HepG2 (cell line): ENCODE data around the gene CAMTA1. TPM values are rescaled to one million over a fixed set of nuclear protein-coding genes. Genes with fewer than 3 reads are reported as not detected.

Experiments used
- ATAC-seq: fragments of 200-7000 bp; cut with Tn5 transposase; 3 replicates; pipeline ENCODE4 v1.9.1; 2020; ENCODE audit warnings: mild to moderate bottlenecking, moderate library complexity
- BruUV-seq: library from RNA; stranded (reverse); fragments of 400-500 nt; replicated peaks from 2 replicates; lab custom pipeline; 2021; lab: Mats Ljungman, UMichigan
- CTCF ChIA-PET: fragments of 300-600 bp; formaldehyde crosslinking; extraction: SDS; loops from one replicate; lab custom pipeline; 2021; ENCODE audit warnings: low total read pairs, inconsistent platforms, low intra/inter-chr PET ratio; lab: Yijun Ruan, JAX
- POLR2A ChIA-PET: fragments of 350-600 bp; sonication (Branson Sonifier 250); formaldehyde crosslinking; loops from one replicate; lab custom pipeline; 2020; ENCODE audit warnings: antibody characterized with exemption, inconsistent platforms; lab: Yijun Ruan, JAX
- DNase-seq: peaks from one replicate; pipeline ENCODE4 v3.0.0-alpha.2; 2015; ENCODE audit warnings: low spot score
- FAIRE-seq: peaks from 3 replicates; lab custom pipeline; 2011; peaks lifted over from hg19 to GRCh38; lab: Jason Lieb, UNC
- H2AFZ ChIP-seq: one replicate; pipeline ENCODE4 v1.6.1; 2011; ENCODE audit warnings: low read length, inconsistent platforms
- H3K27ac ChIP-seq: fragments of 300-600 bp; 3 replicates; pipeline ENCODE4 v1.8.0; 2011; ENCODE audit warnings: mixed run types, mild to moderate bottlenecking, mixed read lengths, low read length, inconsistent platforms; ENCODE audit not compliant: insufficient read depth; ENCODE audit errors: extremely low read length
- H3K27me3 ChIP-seq, 2 experiments: fragments of 200-600 bp in 1 of 2; 2 replicates in 1 of 2; 3 replicates in 1 of 2; pipeline versions ENCODE4 v1.6.0 to v1.8.0; 2011; ENCODE audit warnings: low read length in 2 of 2, mild to moderate bottlenecking in 2 of 2, moderate library complexity in 2 of 2, inconsistent platforms in 1 of 2; ENCODE audit not compliant: insufficient read depth in 2 of 2, control insufficient read depth in 1 of 2
- H3K36me3 ChIP-seq, 2 experiments: fragments of 200-600 bp in 1 of 2; replicated peaks in 1 of 2; 2 replicates in 1 of 2; 3 replicates in 1 of 2; pipeline versions ENCODE4 v1.5.1 to v1.8.0; 2011; ENCODE audit warnings: low read length in 2 of 2, inconsistent platforms in 1 of 2; ENCODE audit not compliant: insufficient read depth in 2 of 2, control insufficient read depth in 1 of 2
- H3K4me1 ChIP-seq: 2 replicates; pipeline ENCODE4 v1.5.1; 2012; ENCODE audit warnings: low read length, inconsistent platforms; ENCODE audit not compliant: insufficient read depth
- H3K4me2 ChIP-seq: 2 replicates; pipeline ENCODE4 v1.6.0; 2011; ENCODE audit warnings: low read depth, low read length, inconsistent platforms
- H3K4me3 ChIP-seq, 3 experiments: fragments of 200-600 bp in 1 of 3; sonication (generic), shearing (Covaris generic) in 1 of 3; replicated peaks in 1 of 3; 2 replicates each; pipeline ENCODE4 v1.5.1; 2011 to 2016; ENCODE audit warnings: low read length in 3 of 3, inconsistent platforms in 2 of 3, low read depth in 2 of 3, mild to moderate bottlenecking in 2 of 3, control low read depth in 1 of 3, mixed read lengths in 1 of 3; ENCODE audit not compliant: insufficient read depth in 1 of 3
- H3K79me2 ChIP-seq: one replicate; pipeline ENCODE4 v1.6.1; 2011; ENCODE audit warnings: low read length, inconsistent platforms; ENCODE audit not compliant: insufficient read depth
- H3K9ac ChIP-seq: 2 replicates; pipeline ENCODE4 v1.6.0; 2011; ENCODE audit warnings: mild to moderate bottlenecking, low read depth, low read length, inconsistent platforms; ENCODE audit not compliant: insufficient read depth
- H3K9me3 ChIP-seq: 2 replicates; pipeline ENCODE4 v1.5.1; 2012; ENCODE audit warnings: mild to moderate bottlenecking, low read length
- H4K20me1 ChIP-seq: 2 replicates; pipeline ENCODE4 v1.6.0; 2011; ENCODE audit warnings: inconsistent platforms, mild to moderate bottlenecking, low read length, moderate library complexity; ENCODE audit not compliant: insufficient read depth
- CBX5 ChIP-seq: sonication (generic); formaldehyde crosslinking; IDR thresholded peaks from 2 replicates; pipeline ENCODE4 v1.4.0; 2020; ENCODE audit warnings: missing genetic modification reagents, borderline replicate concordance
- HMGXB3 ChIP-seq: sonication (generic); formaldehyde crosslinking; IDR thresholded peaks from 2 replicates; pipeline ENCODE4 v1.4.0; 2020; ENCODE audit warnings: missing genetic modification reagents, borderline replicate concordance
- HNRNPLL ChIP-seq: fragments of 200-400 bp; formaldehyde crosslinking; IDR thresholded peaks from 2 replicates; pipeline ENCODE4 v1.6.1; 2017; ENCODE audit warnings: mild to moderate bottlenecking, low read depth, low read length; ENCODE audit not compliant: poor library complexity, severe bottlenecking
- NFE2L1 ChIP-seq: sonication (generic); formaldehyde crosslinking; IDR thresholded peaks from 2 replicates; pipeline ENCODE4 v1.4.0; 2020; ENCODE audit warnings: missing genetic modification reagents, mild to moderate bottlenecking, borderline replicate concordance
- NR1H2 ChIP-seq: sonication (generic); formaldehyde crosslinking; IDR thresholded peaks from 2 replicates; pipeline ENCODE4 v1.8.1; 2022; ENCODE audit warnings: low read depth, missing genetic modification reagents, borderline replicate concordance
- RXRB ChIP-seq: IDR thresholded peaks from 2 replicates; pipeline ENCODE4 v1.6.1; 2016; ENCODE audit warnings: borderline replicate concordance, missing genetic modification reagents, missing compliant biosample characterization
- ZNF274 ChIP-seq: sonication (generic); formaldehyde crosslinking; IDR thresholded peaks from 2 replicates; pipeline ENCODE4 v1.5.1; 2020; ENCODE audit warnings: mild to moderate bottlenecking, missing genetic modification reagents
- ZNF510 ChIP-seq: sonication (generic); formaldehyde crosslinking; IDR thresholded peaks from 2 replicates; pipeline ENCODE4 v1.4.0; 2020; ENCODE audit warnings: low read depth, mild to moderate bottlenecking, missing genetic modification reagents
- ZNF562 ChIP-seq: sonication (generic); formaldehyde crosslinking; IDR thresholded peaks from 2 replicates; pipeline ENCODE4 v1.8.0; 2022; ENCODE audit warnings: missing genetic modification reagents, borderline replicate concordance
- ZNF704 ChIP-seq: sonication (generic); formaldehyde crosslinking; IDR thresholded peaks from 2 replicates; pipeline ENCODE4 v1.8.1; 2023; ENCODE audit warnings: mild to moderate bottlenecking, inconsistent platforms, moderate library complexity, missing genetic modification reagents, borderline replicate concordance
- ZNF773 ChIP-seq: sonication (generic); formaldehyde crosslinking; IDR thresholded peaks from 2 replicates; pipeline ENCODE4 v1.4.0; 2020; ENCODE audit warnings: missing genetic modification reagents, borderline replicate concordance
- ZNF780A ChIP-seq: sonication (generic); formaldehyde crosslinking; IDR thresholded peaks from 2 replicates; pipeline ENCODE4 v1.8.0; 2022; ENCODE audit warnings: mild to moderate bottlenecking, missing genetic modification reagents, moderate library complexity
- WGBS: methylation state at CpG from one replicate; pipeline ENCODE4 v1.1.6; 2017; ENCODE audit warnings: low lambda C conversion rate; 5-methylcytosine and 5-hydroxymethylcytosine counted together
- in situ Hi-C: cut with HindIII; loops from 2 replicates; pipeline ENCODE4 v1.10.0; 2017; ENCODE audit warnings: low pct_unique_long_range_greater_than_20kb; ENCODE audit not compliant: extremely low pct_ligation_motif_present
- intact Hi-C: fragments of 100-400 bp; cut with micrococcal nuclease; formaldehyde crosslinking; loops from one replicate; pipeline ENCODE4 v1.10.0; 2022; ENCODE audit not compliant: unreplicated experiment
- polyA plus RNA-seq, 8 experiments: library from polyadenylated mRNA; depleted of rRNA in 3 of 8; stranded (reverse) in 7 of 8; unstranded in 1 of 8; fragments of >200 nt; fragmentation: Illumina TruSeq in 4 of 8; extraction: Trizol in 4 of 8; gene quantifications; 2 replicates each; pipeline versions ENCODE4 v1.2.1 to v1.2.3, GENCODE V29; 2011 to 2016; ENCODE audit warnings: low read depth in 4 of 8, missing spikeins in 1 of 8, mixed read lengths in 1 of 8; ENCODE audit not compliant: insufficient read depth in 1 of 8
- total RNA-seq, 5 experiments: library from RNA; depleted of rRNA; stranded (reverse); fragments of >200 nt; fragmentation: Illumina TruSeq; extraction: Trizol; gene quantifications; 2 replicates each; pipeline ENCODE4 v1.2.3, GENCODE V29; 2016; ENCODE audit warnings: low read depth in 1 of 5
- TF ChIP-seq, protein P1 (sequence below): sonication (generic); formaldehyde crosslinking; IDR thresholded peaks from 2 replicates; pipeline ENCODE4; 2020; ENCODE audit warnings: missing genetic modification reagents, mild to moderate bottlenecking, borderline replicate concordance

Gene CAMTA1
- total and polyA plus RNA-seq, 2 of the 13 experiments (the other 11 are each of a cell fraction or from before 2014, with no cell fraction given) = 25.0 to 36.4 TPM

GRCh38 chr1:7250176-7250575 is 464.9 kb downstream of the CAMTA1 start (continued):
- no peak for TF ChIP-seq HMGXB3 (CRISPR knock-in tag)
- no peak for TF ChIP-seq ZNF562
- TF ChIP-seq ZNF773 (CRISPR knock-in tag) = no peak
- no peak for TF ChIP-seq ZNF274

- Histone ChIP-seq H3K9ac (no peak overlapping the region), H3K9me3 (no peaks in the 10 kb centered on the region), H3K27me3 (peaks cover 3 to 64% of the 10 kb centered on the region in 2 experiments; a peak in 4 of 5 replicates), H3K4me2 (no peak overlapping the region), H3K4me1 (no peaks in the 10 kb centered on the region), H3K36me3 (no peaks in the 10 kb centered on the region), H2AFZ (no peak overlapping the region), H3K4me3 (no peak overlapping the region), H3K79me2 (no peaks in the 10 kb centered on the region), H4K20me1 (no peaks in the 10 kb centered on the region), H3K27ac (no peak overlapping the region)
- CTCF ChIA-PET = no interaction called here
- ATAC-seq (no peak), DNase-seq (no peak), FAIRE-seq (no peak)
- BruUV-seq = no TSS peak
- in situ Hi-C loops (no loop called here), intact Hi-C loops (no loop called here)
- POLR2A ChIA-PET = no interaction called here
- WGBS = 46% methylated on average over 18 of the region's 22 CpGs
- TF ChIP-seq NFE2L1 (CRISPR knock-in tag) (no peak), ZNF704 (CRISPR knock-in tag) (no peak), HNRNPLL (no peak), CBX5 (CRISPR knock-in tag) (no peak), ZNF780A (CRISPR knock-in tag) (no peak), RXRB (CRISPR knock-in tag) (no peak), NR1H2 (CRISPR knock-in tag) (no peak), ZNF510 (CRISPR knock-in tag) (no peak)
- TF ChIP-seq, protein P1, sequence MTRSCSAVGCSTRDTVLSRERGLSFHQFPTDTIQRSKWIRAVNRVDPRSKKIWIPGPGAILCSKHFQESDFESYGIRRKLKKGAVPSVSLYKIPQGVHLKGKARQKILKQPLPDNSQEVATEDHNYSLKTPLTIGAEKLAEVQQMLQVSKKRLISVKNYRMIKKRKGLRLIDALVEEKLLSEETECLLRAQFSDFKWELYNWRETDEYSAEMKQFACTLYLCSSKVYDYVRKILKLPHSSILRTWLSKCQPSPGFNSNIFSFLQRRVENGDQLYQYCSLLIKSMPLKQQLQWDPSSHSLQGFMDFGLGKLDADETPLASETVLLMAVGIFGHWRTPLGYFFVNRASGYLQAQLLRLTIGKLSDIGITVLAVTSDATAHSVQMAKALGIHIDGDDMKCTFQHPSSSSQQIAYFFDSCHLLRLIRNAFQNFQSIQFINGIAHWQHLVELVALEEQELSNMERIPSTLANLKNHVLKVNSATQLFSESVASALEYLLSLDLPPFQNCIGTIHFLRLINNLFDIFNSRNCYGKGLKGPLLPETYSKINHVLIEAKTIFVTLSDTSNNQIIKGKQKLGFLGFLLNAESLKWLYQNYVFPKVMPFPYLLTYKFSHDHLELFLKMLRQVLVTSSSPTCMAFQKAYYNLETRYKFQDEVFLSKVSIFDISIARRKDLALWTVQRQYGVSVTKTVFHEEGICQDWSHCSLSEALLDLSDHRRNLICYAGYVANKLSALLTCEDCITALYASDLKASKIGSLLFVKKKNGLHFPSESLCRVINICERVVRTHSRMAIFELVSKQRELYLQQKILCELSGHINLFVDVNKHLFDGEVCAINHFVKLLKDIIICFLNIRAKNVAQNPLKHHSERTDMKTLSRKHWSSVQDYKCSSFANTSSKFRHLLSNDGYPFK = no peak
These were observed 465.6 kb downstream of the CAMTA1 start for GRCh38 chr1:7250597-7251453.
